Fibroblast of skin of right biceps (primary cell): ENCODE results near the gene ATF6.
A peak's percentile ranks its signal among the peaks of the same experiment; 100 is the strongest.
"Not testable (repeated sequence)": the region's sequence is repeated elsewhere in the genome, so short reads cannot be mapped to it uniquely, and the experiment has no call there.

ENCODE experiments used
- DNase-seq: peaks from one replicate; pipeline ENCODE4 v3.0.0-alpha.2; 2013

Gene ATF6

GRCh38 chr1:161781995-161782394 is 15.9 kb downstream of the ATF6 start:
- DNase-seq, result peak; percentile 41

GRCh38 chr1:161782886-161783285 is 16.8 kb downstream of the ATF6 start:
- no peak for DNase-seq

- DNase-seq, result no peak
Measured at GRCh38 chr1:161784968-161785367, 18.8 kb downstream of the ATF6 start.

GRCh38 chr1:161787355-161787754 is 21.2 kb downstream of the ATF6 start:
- no peak for DNase-seq

GRCh38 chr1:161790587-161791317 is 24.6 kb downstream of the ATF6 start:
- no peak for DNase-seq

- DNase-seq, result peak; percentile 38
Measured at GRCh38 chr1:161791904-161792655, 26.0 kb downstream of the ATF6 start.

- DNase-seq, result peak; percentile 84
Measured at GRCh38 chr1:161792740-161793139, 26.6 kb downstream of the ATF6 start.

GRCh38 chr1:161799792-161800191 is 33.7 kb downstream of the ATF6 start:
- no peak for DNase-seq

GRCh38 chr1:161801955-161802354 is 35.8 kb downstream of the ATF6 start:
- DNase-seq, result no peak

- DNase-seq, result no peak
Measured at GRCh38 chr1:161803181-161803580, 37.1 kb downstream of the ATF6 start.

GRCh38 chr1:161805399-161806197 is 39.5 kb downstream of the ATF6 start:
- DNase-seq, result peak; percentile 61

- DNase-seq, result not testable (repeated sequence)
Measured at GRCh38 chr1:161809202-161809601, 43.1 kb downstream of the ATF6 start.

- not testable (repeated sequence) for DNase-seq
Measured at GRCh38 chr1:161809656-161810055, 43.5 kb downstream of the ATF6 start.

- DNase-seq, result no peak
Measured at GRCh38 chr1:161810780-161811179, 44.7 kb downstream of the ATF6 start.

GRCh38 chr1:161816201-161816600 is 50.1 kb downstream of the ATF6 start:
- peak; percentile 21 for DNase-seq

GRCh38 chr1:161817176-161817730 is 51.1 kb downstream of the ATF6 start:
- peak; percentile 20 for DNase-seq

- DNase-seq, result no peak
Measured at GRCh38 chr1:161820914-161821313, 54.8 kb downstream of the ATF6 start.

GRCh38 chr1:161824618-161825017 is 58.5 kb downstream of the ATF6 start:
- DNase-seq, result no peak

GRCh38 chr1:161825831-161826230 is 59.7 kb downstream of the ATF6 start:
- no peak for DNase-seq

GRCh38 chr1:161826478-161826877 is 60.4 kb downstream of the ATF6 start:
- no peak for DNase-seq

- peak; percentile 79 for DNase-seq
Measured at GRCh38 chr1:161827786-161828185, 61.7 kb downstream of the ATF6 start.

- not testable (repeated sequence) for DNase-seq
Measured at GRCh38 chr1:161832299-161832907, 66.3 kb downstream of the ATF6 start.
